Measurements from ENCODE around the gene IRAK1BP1.

DNA sequence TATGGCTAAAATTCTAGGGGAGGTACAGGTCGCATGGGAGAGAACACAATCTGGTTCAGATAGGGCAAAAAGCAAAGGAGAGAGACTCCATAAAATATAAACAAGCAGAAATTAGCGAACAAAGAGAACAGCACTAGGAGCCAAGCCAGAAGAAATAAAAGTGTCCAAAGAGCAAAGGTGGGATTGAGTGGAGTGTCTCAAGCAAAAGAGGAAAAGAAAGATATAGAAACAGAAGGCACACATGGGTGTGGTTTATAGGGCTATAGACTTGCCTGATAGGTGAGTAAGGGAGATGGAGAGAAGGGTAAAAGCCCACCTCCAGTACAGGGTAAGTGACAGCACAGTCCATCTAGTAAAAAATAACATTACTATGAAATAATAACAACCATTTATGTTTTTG, 36.5 kb upstream of the IRAK1BP1 start:
- TF ChIP-seq, protein P1, sequence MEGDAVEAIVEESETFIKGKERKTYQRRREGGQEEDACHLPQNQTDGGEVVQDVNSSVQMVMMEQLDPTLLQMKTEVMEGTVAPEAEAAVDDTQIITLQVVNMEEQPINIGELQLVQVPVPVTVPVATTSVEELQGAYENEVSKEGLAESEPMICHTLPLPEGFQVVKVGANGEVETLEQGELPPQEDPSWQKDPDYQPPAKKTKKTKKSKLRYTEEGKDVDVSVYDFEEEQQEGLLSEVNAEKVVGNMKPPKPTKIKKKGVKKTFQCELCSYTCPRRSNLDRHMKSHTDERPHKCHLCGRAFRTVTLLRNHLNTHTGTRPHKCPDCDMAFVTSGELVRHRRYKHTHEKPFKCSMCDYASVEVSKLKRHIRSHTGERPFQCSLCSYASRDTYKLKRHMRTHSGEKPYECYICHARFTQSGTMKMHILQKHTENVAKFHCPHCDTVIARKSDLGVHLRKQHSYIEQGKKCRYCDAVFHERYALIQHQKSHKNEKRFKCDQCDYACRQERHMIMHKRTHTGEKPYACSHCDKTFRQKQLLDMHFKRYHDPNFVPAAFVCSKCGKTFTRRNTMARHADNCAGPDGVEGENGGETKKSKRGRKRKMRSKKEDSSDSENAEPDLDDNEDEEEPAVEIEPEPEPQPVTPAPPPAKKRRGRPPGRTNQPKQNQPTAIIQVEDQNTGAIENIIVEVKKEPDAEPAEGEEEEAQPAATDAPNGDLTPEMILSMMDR (IDR thresholded peaks at IDR 0.05) = no peak
- no peak for TF ChIP-seq ZFX (IDR thresholded peaks at IDR 0.05; ENCODE audit: borderline replicate concordance)
